Measurements from ENCODE around the gene SDCBP2.

GRCh38 chr20:1264727-1265126 lies 64.2 kb downstream of the SDCBP2 start:
- TF ChIP-seq CTCF (IDR thresholded peaks at IDR 0.05; ENCODE audit: low read depth, low read length), result no peak
- TF ChIP-seq EZH2phosphoT487 (IDR thresholded peaks at IDR 0.05; ENCODE audit: low read depth), result no peak

Measured in OCI-LY3 (cell line).